Measurements from ENCODE around the gene ZNF19. TPM values are rescaled to one million over a fixed set of nuclear protein-coding genes. Genes with fewer than 3 reads are reported as not detected.
A peak's percentile ranks its signal among the peaks of the same experiment; 100 is the strongest.

ZNF19 gene
- total and polyA plus RNA-seq, 2 donors (not counting 3 experiments of a cell fraction or from before 2014, with no cell fraction given): 0.98 to 2.6 TPM

- Histone ChIP-seq H4K20me1 (replicated peaks; ENCODE audit: control insufficient read depth, extremely low read depth, insufficient read depth, low read length) (no peaks in the 10 kb centered on the region), H3K27me3 (ENCODE audit: control insufficient read depth in 2 of 2, insufficient read depth in 2 of 2, low read length in 2 of 2) (no peaks in the 10 kb centered on the region), H3K9me3 (replicated peaks; ENCODE audit: control insufficient read depth, insufficient read depth, low read length) (no peaks in the 10 kb centered on the region), H3K4me3 (replicated peaks in 1 of 3; ENCODE audit: insufficient read depth in 1 of 3, low read depth in 1 of 3, low read length in 3 of 3) (no peak overlapping the region), H2AFZ (ENCODE audit: low read depth, low read length) (no peak overlapping the region), H3K9me1 (replicated peaks; ENCODE audit: control insufficient read depth, extremely low read depth, insufficient read depth, low read length) (no peaks in the 10 kb centered on the region), H3K36me3 (ENCODE audit: control insufficient read depth in 2 of 2, extremely low read depth in 1 of 2, insufficient read depth in 2 of 2, low read length in 2 of 2) (no peaks in the 10 kb centered on the region), H3K79me2 (ENCODE audit: control insufficient read depth, insufficient read depth, low read length) (no peaks in the 10 kb centered on the region), H3K4me1 (ENCODE audit: control insufficient read depth, extremely low read depth, insufficient read depth, low read length) (no peaks in the 10 kb centered on the region), H3K9ac (replicated peaks; ENCODE audit: extremely low read depth, insufficient read depth, low read length) (no peak overlapping the region), H3K27ac (ENCODE audit: insufficient read depth, low read depth, low read length) (no peak overlapping the region), H3K4me2 (ENCODE audit: insufficient read depth, low read length) (no peak overlapping the region)
- dilution Hi-C loops (cut with MboI; ENCODE audit: extremely low pct_ligation_motif_present, low sequenced_read_pairs): no loop called here
- intact Hi-C loops (cut with micrococcal nuclease): loop anchor here (1.0 kb wide), 1 partner anchor 58 kb away; no protein-coding TSS in a partner anchor
- TF ChIP-seq MYC (IDR thresholded peaks at IDR 0.05; ENCODE audit: low read depth, low read length) (no peak), POLR2A (IDR thresholded peaks at IDR 0.05; ENCODE audit: low read depth, low read length) (no peak), JUN (IDR thresholded peaks at IDR 0.05; ENCODE audit: borderline replicate concordance, insufficient read depth, insufficient read length, low read depth) (no peak)
- TF ChIP-seq, protein P1, sequence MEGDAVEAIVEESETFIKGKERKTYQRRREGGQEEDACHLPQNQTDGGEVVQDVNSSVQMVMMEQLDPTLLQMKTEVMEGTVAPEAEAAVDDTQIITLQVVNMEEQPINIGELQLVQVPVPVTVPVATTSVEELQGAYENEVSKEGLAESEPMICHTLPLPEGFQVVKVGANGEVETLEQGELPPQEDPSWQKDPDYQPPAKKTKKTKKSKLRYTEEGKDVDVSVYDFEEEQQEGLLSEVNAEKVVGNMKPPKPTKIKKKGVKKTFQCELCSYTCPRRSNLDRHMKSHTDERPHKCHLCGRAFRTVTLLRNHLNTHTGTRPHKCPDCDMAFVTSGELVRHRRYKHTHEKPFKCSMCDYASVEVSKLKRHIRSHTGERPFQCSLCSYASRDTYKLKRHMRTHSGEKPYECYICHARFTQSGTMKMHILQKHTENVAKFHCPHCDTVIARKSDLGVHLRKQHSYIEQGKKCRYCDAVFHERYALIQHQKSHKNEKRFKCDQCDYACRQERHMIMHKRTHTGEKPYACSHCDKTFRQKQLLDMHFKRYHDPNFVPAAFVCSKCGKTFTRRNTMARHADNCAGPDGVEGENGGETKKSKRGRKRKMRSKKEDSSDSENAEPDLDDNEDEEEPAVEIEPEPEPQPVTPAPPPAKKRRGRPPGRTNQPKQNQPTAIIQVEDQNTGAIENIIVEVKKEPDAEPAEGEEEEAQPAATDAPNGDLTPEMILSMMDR (IDR thresholded peaks at IDR 0.05; ENCODE audit: extremely low read depth in 1 of 2, insufficient read depth in 1 of 2, low read depth in 1 of 2, low read length in 2 of 2): peak; percentile 44 to 70
- TF ChIP-seq, protein P2, sequence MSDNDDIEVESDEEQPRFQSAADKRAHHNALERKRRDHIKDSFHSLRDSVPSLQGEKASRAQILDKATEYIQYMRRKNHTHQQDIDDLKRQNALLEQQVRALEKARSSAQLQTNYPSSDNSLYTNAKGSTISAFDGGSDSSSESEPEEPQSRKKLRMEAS (IDR thresholded peaks at IDR 0.05; ENCODE audit: insufficient read depth, insufficient read length): no peak
- peak; percentile 76 for FAIRE-seq
- no TSS peak for BruUV-seq (replicated peaks)
- ChIA-PET CTCF (interaction anchor here (0.6 to 2.0 kb wide), 19 partner anchors 8 to 229 kb away, joined by 3 to 15 read pairs (median 4); partner anchors contain the start of gene ZNF23), POLR2A (no interaction called here)
- peak; percentile 19 for DNase-seq (ENCODE audit: low read depth, low spot score)
Observed at GRCh38 chr16:71479420-71479819, 9.7 kb downstream of the ZNF19 start.

Measured in endothelial cell of umbilical vein (primary cell).